GM19238 (cell line): Measurements from ENCODE around the gene NOG.

ENCODE experiments used
- DNase-seq: peaks from one replicate; pipeline ENCODE4 v3.0.0; 2011; ENCODE audit warnings: low spot score; ENCODE audit not compliant: insufficient read length

NOG gene

GRCh38 chr17:56635641-56636040 lies 42.1 kb downstream of the NOG start:
- no peak for DNase-seq

DNA sequence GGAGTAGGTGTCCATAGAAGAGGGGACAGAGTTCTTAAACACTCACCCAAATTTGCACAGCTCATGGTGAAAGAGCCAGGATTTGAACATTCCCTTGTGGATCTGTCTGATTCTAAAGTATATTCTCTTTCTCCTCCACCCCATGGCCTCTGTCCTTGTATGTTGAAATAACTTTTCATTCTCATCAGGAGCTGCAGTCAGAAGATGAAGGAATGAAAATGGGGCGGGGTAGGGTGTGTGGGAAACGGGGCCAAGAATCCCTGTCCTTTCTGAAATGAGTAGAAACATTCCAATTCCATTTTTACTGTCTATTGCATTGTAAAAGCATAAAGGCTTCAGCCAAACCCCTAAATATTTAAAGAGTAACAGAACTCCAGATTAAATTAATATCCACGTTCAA lies 42.8 kb downstream of the NOG start:
- DNase-seq: no peak

GRCh38 chr17:56637254-56637653 lies 43.8 kb downstream of the NOG start:
- DNase-seq: no peak

DNA sequence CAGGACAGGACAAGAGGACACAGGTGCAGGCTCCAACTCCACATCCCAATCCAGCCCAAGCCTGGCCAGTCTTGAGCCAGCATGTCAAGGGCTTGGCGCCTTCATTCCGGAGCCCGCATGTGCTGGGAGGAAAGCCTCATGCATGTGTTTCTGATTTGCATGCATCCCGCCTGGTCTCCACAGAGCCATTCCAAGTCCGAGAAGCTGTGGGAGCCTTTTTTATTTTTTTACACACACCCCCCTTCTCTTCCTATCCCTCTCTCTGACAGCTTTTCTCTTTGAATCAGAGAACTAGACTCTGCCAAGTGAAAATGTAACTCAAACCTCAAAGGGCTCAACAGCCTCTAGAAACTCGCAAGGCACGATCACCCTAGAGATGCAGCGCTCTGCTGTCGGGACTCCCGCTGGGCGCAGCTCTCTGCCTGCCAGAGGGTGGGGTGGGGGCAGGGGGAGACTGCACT lies 45.1 kb downstream of the NOG start:
- DNase-seq: no peak

- no peak for DNase-seq
These were observed 46.0 kb downstream of the NOG start for GRCh38 chr17:56639517-56639916.

- DNase-seq: no peak
These were observed 46.6 kb downstream of the NOG start for GRCh38 chr17:56640116-56640515.

DNA sequence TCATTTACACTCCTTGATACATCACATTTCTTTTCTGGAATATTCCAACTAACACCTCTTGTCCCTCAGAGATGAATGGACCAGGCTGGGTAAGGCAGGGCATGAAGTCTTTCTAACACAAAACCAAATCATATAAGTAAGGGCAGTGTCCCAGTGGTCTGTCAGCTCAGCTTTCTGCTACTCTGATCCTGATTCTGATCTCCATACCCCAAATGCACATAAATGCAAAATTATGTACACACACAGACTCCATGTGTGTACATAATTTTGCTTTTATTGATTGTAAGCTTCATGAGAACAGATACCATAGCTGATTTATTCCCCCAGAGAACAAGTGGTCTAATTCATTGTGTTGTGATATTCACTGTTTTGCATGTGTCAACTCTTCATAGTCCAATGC lies 47.9 kb downstream of the NOG start:
- DNase-seq: no peak

GRCh38 chr17:56641894-56642293 lies 48.4 kb downstream of the NOG start:
- no peak for DNase-seq

DNA sequence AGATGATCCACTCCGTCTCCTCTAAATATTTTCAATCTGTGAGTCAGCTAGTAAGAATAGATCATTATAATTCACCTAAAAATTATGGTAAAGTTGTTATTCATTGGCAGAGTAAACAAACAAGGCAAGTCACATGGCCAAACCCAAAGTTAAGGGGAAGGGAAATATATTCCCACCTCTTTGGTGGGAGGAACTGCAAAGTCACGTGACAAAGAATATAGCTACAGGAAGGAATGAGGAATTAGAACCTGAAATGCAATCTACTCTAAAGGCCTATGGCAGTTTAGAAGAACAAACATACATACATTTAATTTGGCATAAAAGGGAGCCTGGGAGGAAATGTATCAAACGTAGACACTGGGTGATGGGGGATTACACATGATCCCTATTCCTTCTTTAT lies 48.9 kb downstream of the NOG start:
- no peak for DNase-seq
